ENCODE results near the gene SLC2A8. TPM values are rescaled to one million over a fixed set of nuclear protein-coding genes. Genes with fewer than 3 reads are reported as not detected.

Gene SLC2A8
- polyA plus RNA-seq, 1 donor (not counting 4 experiments of a cell fraction or from before 2014, with no cell fraction given), result 7.1 TPM

DNA sequence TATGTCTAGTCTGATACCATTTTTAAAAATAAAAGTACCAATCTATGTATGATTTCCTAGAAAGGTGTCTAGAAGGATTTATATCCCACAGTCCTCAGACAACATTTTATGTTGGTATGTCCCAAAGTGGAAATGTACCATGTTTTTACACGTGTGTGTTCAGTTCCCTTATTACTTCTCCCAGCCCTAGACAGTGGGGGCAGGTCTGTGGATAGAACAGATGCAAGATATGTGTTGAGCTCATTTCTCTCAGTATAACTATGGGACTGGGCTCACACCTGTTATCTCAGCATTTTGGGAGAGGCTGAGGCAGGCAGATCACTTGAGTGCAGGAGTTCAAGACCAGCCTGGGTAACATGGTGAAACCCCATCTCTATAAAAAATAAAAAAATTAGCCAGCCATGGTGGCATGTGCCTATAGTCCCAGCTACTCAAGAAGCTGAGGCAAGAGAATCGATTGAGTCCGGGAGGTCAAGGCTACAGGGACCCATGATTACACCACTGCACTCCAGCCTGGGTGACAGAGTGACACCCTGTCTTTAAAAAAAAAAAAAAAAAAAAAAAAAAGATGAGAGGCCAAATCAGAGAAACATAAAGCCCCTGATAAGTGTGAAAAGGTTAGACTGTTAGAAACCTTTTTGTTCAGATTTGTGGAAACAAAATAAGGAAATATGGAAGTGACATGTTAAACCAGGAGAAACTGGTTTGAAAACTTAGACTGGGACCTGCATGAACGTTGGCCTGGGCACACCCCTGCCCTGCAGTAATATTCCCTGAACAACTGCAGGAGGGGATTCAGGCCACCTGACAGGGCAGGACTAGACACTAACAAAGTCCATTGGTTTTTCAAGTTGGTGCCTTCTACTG is 7.4 kb upstream of the SLC2A8 start:
- H3K36me3 ChIP-seq (ENCODE audit: control insufficient read depth in 2 of 2, extremely low read depth in 1 of 2, insufficient read depth in 2 of 2, low read length in 2 of 2), result no peaks in the 10 kb centered on the region
- H3K79me2 ChIP-seq (ENCODE audit: control insufficient read depth, insufficient read depth, low read length), result no peaks in the 10 kb centered on the region
- FAIRE-seq (no peak), DNase-seq (ENCODE audit: low read depth, low spot score) (no peak)
- no peak overlapping the region for H3K4me2 ChIP-seq (ENCODE audit: control insufficient read depth, extremely low read depth, insufficient read depth, low read depth, low read length)
- H3K27me3 ChIP-seq (ENCODE audit: control insufficient read depth, extremely low read depth, insufficient read depth, low read length), result no peaks in the 10 kb centered on the region
- dilution Hi-C loops (cut with MboI; ENCODE audit: extremely low pct_ligation_motif_present, low sequenced_read_pairs), result loop anchor here (10.0 kb wide), 1 partner anchor 55 kb away; no protein-coding TSS in a partner anchor
- no peak overlapping the region for H2AFZ ChIP-seq (ENCODE audit: control insufficient read depth, low read length)
- no peaks in the 10 kb centered on the region for H4K20me1 ChIP-seq (ENCODE audit: control insufficient read depth, extremely low read depth, insufficient read depth, low read length)
- no peaks in the 10 kb centered on the region for H3K9me1 ChIP-seq (ENCODE audit: control insufficient read depth, extremely low read depth, insufficient read depth, low read length)
- TF ChIP-seq, protein P1, sequence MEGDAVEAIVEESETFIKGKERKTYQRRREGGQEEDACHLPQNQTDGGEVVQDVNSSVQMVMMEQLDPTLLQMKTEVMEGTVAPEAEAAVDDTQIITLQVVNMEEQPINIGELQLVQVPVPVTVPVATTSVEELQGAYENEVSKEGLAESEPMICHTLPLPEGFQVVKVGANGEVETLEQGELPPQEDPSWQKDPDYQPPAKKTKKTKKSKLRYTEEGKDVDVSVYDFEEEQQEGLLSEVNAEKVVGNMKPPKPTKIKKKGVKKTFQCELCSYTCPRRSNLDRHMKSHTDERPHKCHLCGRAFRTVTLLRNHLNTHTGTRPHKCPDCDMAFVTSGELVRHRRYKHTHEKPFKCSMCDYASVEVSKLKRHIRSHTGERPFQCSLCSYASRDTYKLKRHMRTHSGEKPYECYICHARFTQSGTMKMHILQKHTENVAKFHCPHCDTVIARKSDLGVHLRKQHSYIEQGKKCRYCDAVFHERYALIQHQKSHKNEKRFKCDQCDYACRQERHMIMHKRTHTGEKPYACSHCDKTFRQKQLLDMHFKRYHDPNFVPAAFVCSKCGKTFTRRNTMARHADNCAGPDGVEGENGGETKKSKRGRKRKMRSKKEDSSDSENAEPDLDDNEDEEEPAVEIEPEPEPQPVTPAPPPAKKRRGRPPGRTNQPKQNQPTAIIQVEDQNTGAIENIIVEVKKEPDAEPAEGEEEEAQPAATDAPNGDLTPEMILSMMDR (optimal IDR thresholded peaks at IDR 0.05 in 1 of 3, IDR thresholded peaks at IDR 0.05 in 1 of 3, conservative IDR thresholded peaks at IDR 0.05 in 1 of 3; ENCODE audit: extremely low read depth in 1 of 3, insufficient read depth in 2 of 3, low read length in 3 of 3), result no peak
- no peak for TF ChIP-seq EZH2 (IDR thresholded peaks at IDR 0.05; ENCODE audit: low read length)
- no peak overlapping the region for H3K9ac ChIP-seq (ENCODE audit: control insufficient read depth, extremely low read depth, insufficient read depth, low read length)
- no peaks in the 10 kb centered on the region for H3K9me3 ChIP-seq (ENCODE audit: control insufficient read depth, low read depth, low read length)
- H3K4me3 ChIP-seq (ENCODE audit: control insufficient read depth in 2 of 3, extremely low read depth in 1 of 3, insufficient read depth in 2 of 3, low read depth in 1 of 3, low read length in 3 of 3), result no peak overlapping the region
- peak overlapping the region; percentile 71 for H3K27ac ChIP-seq (ENCODE audit: control insufficient read depth, insufficient read depth, low read length)
- H3K4me1 ChIP-seq (ENCODE audit: control insufficient read depth, extremely low read depth, insufficient read depth, low read length), result peaks cover 15% of the 10 kb centered on the region

DNA sequence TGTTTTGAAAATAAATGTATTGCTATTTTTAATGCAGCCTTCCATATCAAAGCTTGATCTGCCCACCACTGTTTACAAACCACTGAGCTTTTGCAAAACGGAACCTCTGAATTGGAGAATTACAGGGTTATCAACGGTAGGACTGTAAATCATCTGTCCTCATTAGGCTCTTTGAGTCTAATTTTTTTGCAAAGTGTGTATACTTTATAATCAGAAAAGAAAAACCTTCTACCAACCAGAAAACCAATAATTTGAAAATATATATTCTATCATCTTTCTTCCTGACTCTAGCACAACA is 6.8 kb upstream of the SLC2A8 start:
- FAIRE-seq, result no peak
- no peak for DNase-seq (ENCODE audit: low read depth, low spot score)
- Histone ChIP-seq H3K9ac (ENCODE audit: control insufficient read depth, extremely low read depth, insufficient read depth, low read length) (no peak overlapping the region), H3K4me1 (ENCODE audit: control insufficient read depth, extremely low read depth, insufficient read depth, low read length) (peaks cover 15% of the 10 kb centered on the region), H3K9me3 (ENCODE audit: control insufficient read depth, low read depth, low read length) (no peaks in the 10 kb centered on the region), H3K79me2 (ENCODE audit: control insufficient read depth, insufficient read depth, low read length) (no peaks in the 10 kb centered on the region), H2AFZ (ENCODE audit: control insufficient read depth, low read length) (no peak overlapping the region), H3K27ac (ENCODE audit: control insufficient read depth, insufficient read depth, low read length) (no peak overlapping the region), H3K27me3 (ENCODE audit: control insufficient read depth, extremely low read depth, insufficient read depth, low read length) (no peaks in the 10 kb centered on the region), H3K4me3 (ENCODE audit: control insufficient read depth in 2 of 3, extremely low read depth in 1 of 3, insufficient read depth in 2 of 3, low read depth in 1 of 3, low read length in 3 of 3) (no peak overlapping the region), H3K4me2 (ENCODE audit: control insufficient read depth, extremely low read depth, insufficient read depth, low read depth, low read length) (no peak overlapping the region), H4K20me1 (ENCODE audit: control insufficient read depth, extremely low read depth, insufficient read depth, low read length) (no peaks in the 10 kb centered on the region), H3K9me1 (ENCODE audit: control insufficient read depth, extremely low read depth, insufficient read depth, low read length) (no peaks in the 10 kb centered on the region), H3K36me3 (ENCODE audit: control insufficient read depth in 2 of 2, extremely low read depth in 1 of 2, insufficient read depth in 2 of 2, low read length in 2 of 2) (no peaks in the 10 kb centered on the region)
- no peak for TF ChIP-seq EZH2 (IDR thresholded peaks at IDR 0.05; ENCODE audit: low read length)
- TF ChIP-seq, protein P1 (optimal IDR thresholded peaks at IDR 0.05 in 1 of 3, IDR thresholded peaks at IDR 0.05 in 1 of 3, conservative IDR thresholded peaks at IDR 0.05 in 1 of 3; ENCODE audit: extremely low read depth in 1 of 3, insufficient read depth in 2 of 3, low read length in 3 of 3), result no peak
- dilution Hi-C loops (cut with MboI; ENCODE audit: extremely low pct_ligation_motif_present, low sequenced_read_pairs), result loop anchor here (10.0 kb wide), 1 partner anchor 55 kb away; no protein-coding TSS in a partner anchor
